Gastrocnemius medialis (tissue), 4 donors: ENCODE data around the gene KIF20A. TPM values are rescaled to one million over a fixed set of nuclear protein-coding genes. Genes with fewer than 3 reads are reported as not detected.

Source experiments
- ATAC-seq, 2 donors: fragments of 150-250 bp; one replicate each; pipeline ENCODE4 v1.9.1; 2016
- DNase-seq, 2 donors: peaks; one replicate each; pipeline ENCODE4 v3.0.0-alpha.2; 2019
- H3K27ac ChIP-seq, 4 donors: fragments of 200-600 bp; sonication (generic); 1 replicate in 1 of 4; 2 replicates in 3 of 4; pipeline ENCODE4 v1.5.1; 2016 to 2018; ENCODE audit warnings: mild to moderate bottlenecking in 2 of 4, moderate library complexity in 1 of 4
- H3K27me3 ChIP-seq, 3 donors: fragments of 200-600 bp; sonication (generic) in 2 of 3; 1 replicate in 1 of 3; 2 replicates in 2 of 3; pipeline versions ENCODE4 v1.5.1 to v1.6.0; 2016 to 2019; ENCODE audit warnings: mild to moderate bottlenecking in 1 of 3, moderate library complexity in 1 of 3
- H3K36me3 ChIP-seq, 2 donors: fragments of 200-600 bp; sonication (generic) in 1 of 2; one replicate each; pipeline ENCODE4 v1.5.1; 2017 to 2018
- H3K4me1 ChIP-seq, 2 donors: fragments of 200-600 bp; sonication (generic) in 1 of 2; one replicate each; pipeline ENCODE4 v1.5.1; 2016 to 2017; ENCODE audit warnings: mild to moderate bottlenecking in 2 of 2
- H3K4me3 ChIP-seq, 4 donors: fragments of 200-600 bp; sonication (generic) in 3 of 4; 1 replicate in 1 of 4; 2 replicates in 3 of 4; pipeline ENCODE4 v1.5.1; 2016 to 2019; ENCODE audit warnings: mild to moderate bottlenecking in 2 of 4
- H3K9me3 ChIP-seq, 3 donors: fragments of 200-600 bp; sonication (generic) in 2 of 3; 1 replicate in 1 of 3; 2 replicates in 2 of 3; pipeline ENCODE4 v1.5.1; 2016 to 2019
- CTCF ChIP-seq, 5 experiments: fragments of 450-650 bp in 3 of 5; fragments of 200-600 bp in 2 of 5; sonication (generic) in 2 of 5; IDR thresholded peaks in 4 of 5; conservative IDR thresholded peaks in 1 of 5; 1 replicate in 4 of 5; 2 replicates in 1 of 5; pipeline ENCODE4 v1.5.1; 2016 to 2019; ENCODE audit warnings: antibody characterized with exemption in 5 of 5, mild to moderate bottlenecking in 3 of 5, moderate library complexity in 3 of 5
- POLR2A ChIP-seq, 2 donors: fragments of 450-650 bp; IDR thresholded peaks; one replicate each; pipeline ENCODE4 v1.6.1; 2017; ENCODE audit warnings: antibody characterized with exemption in 2 of 2, mild to moderate bottlenecking in 2 of 2, moderate library complexity in 2 of 2
- in situ Hi-C, 4 donors: fragments of 200-750 bp; cut with MboI; loops; one replicate each; pipeline versions ENCODE4 v1.15.0 to v1.8.0; 2017; ENCODE audit warnings: low sequenced_read_pairs in 4 of 4
- intact Hi-C: fragments of 100-400 bp; cut with DNase I; formaldehyde crosslinking; loops from one replicate; pipeline ENCODE4 v1.15.1; 2023; ENCODE audit warnings: low total_unique reads
- total RNA-seq, 4 donors: library from RNA; depleted of rRNA; stranded (reverse); fragments of >200 nt; gene quantifications; one replicate each; pipeline versions ENCODE4 v1.1.0 to v1.2.3, GENCODE V29; 2016

The KIF20A gene
- total RNA-seq, 4 donors from 2014 or later: 0.75 to 0.89 TPM; not detected in 2

GRCh38 chr5:138233280-138233679 lies 54.4 kb downstream of the KIF20A start:
- intact Hi-C loops: no loop called here
- H3K4me1 ChIP-seq: no peaks in the 10 kb centered on the region
- no peaks in the 10 kb centered on the region for H3K27me3 ChIP-seq
- DNase-seq: no peak
- TF ChIP-seq CTCF (IDR thresholded peaks at IDR 0.05 in 4 of 5, conservative IDR thresholded peaks at IDR 0.05 in 1 of 5): no peak
- TF ChIP-seq POLR2A (IDR thresholded peaks at IDR 0.05): no peak
- ATAC-seq: no peak
- no peak overlapping the region for H3K27ac ChIP-seq
- H3K9me3 ChIP-seq: no peaks in the 10 kb centered on the region
- in situ Hi-C loops: no loop called here
- no peaks in the 10 kb centered on the region for H3K36me3 ChIP-seq
- H3K4me3 ChIP-seq: no peak overlapping the region

GRCh38 chr5:138234651-138235050 lies 55.7 kb downstream of the KIF20A start:
- H3K9me3 ChIP-seq: no peaks in the 10 kb centered on the region
- in situ Hi-C loops (no loop called here), intact Hi-C loops (no loop called here)
- ATAC-seq (no peak), DNase-seq (no peak)
- H3K27ac ChIP-seq: no peak overlapping the region
- no peaks in the 10 kb centered on the region for H3K4me1 ChIP-seq
- no peaks in the 10 kb centered on the region for H3K36me3 ChIP-seq
- no peak overlapping the region for H3K4me3 ChIP-seq
- H3K27me3 ChIP-seq: no peaks in the 10 kb centered on the region
- TF ChIP-seq CTCF (IDR thresholded peaks at IDR 0.05 in 4 of 5, conservative IDR thresholded peaks at IDR 0.05 in 1 of 5) (no peak), POLR2A (IDR thresholded peaks at IDR 0.05) (no peak)

Other genes with a start within 250 kb of the KIF20A start
- gene FAM13B, start 146.0 kb upstream of the KIF20A start, total RNA-seq: 1 to 10 TPM; 3.4 to 7.9 (median 4.1) TPM
- gene WNT8A, start 95.1 kb upstream of the KIF20A start, total RNA-seq: under 1 TPM in 1 of 4 donors, not detected in 3; 0.51 TPM
- gene NME5, start 39.7 kb upstream of the KIF20A start, total RNA-seq: under 1 TPM in 2 of 4 donors, not detected in 2; 0.51 TPM
- 10 to 100 TPM; 20.2 to 28.0 (median 24.1) TPM for gene BRD8, start 482 bp upstream of the KIF20A start, total RNA-seq
- 10 to 100 TPM in 2 of 4 donors, 1 to 10 TPM in 2; 7.7 to 11.7 (median 10.4) TPM for gene CDC23, start 34.2 kb downstream of the KIF20A start, total RNA-seq
- gene GFRA3, start 95.5 kb downstream of the KIF20A start, total RNA-seq: under 1 TPM in 1 of 4 donors, not detected in 3; 0.42 TPM
- gene CDC25C, start 152.7 kb downstream of the KIF20A start, total RNA-seq: not detected
- 10 to 100 TPM; 35.7 to 74.7 (median 41.0) TPM for gene FAM53C, start 159.2 kb downstream of the KIF20A start, total RNA-seq
- 100 to 1,000 TPM in 1 of 4 donors, 10 to 100 TPM in 3; 49.4 to 100 (median 74.2) TPM for gene KDM3B, start 173.6 kb downstream of the KIF20A start, total RNA-seq